Stimulated activated CD4-positive, alpha-beta T cell treated with anti-CD3 and anti-CD28 coated beads, TNF-alpha, amount 100 ng/mL, for 1 hour (primary cell): Measurements from ENCODE around the gene DDAH1.

ENCODE experiments used
- DNase-seq, 3 donors: peaks; one replicate each; pipeline ENCODE4 v3.0.0-alpha.2; 2020; ENCODE audit warnings: low read depth in 3 of 3, low spot score in 1 of 3

Gene DDAH1

DNA sequence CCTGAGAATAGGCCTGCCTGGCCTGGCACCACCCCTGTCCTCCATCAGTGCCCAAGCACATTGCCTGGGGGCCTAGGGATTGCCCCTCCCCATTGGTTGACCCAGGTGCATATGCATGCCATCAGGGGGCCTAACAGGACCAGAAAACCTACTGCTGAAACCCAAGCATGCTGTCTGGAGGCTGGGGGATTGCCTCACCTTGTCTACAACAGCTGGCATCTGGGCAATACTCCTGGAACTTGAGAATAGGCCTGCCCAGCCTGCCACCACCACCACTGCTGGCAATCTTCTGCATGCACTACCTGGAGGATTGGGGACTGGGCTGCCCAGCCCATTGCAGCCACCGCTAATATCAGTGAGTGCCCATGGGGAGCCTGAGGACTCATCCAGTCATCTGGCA is 132.4 kb downstream of the DDAH1 start:
- DNase-seq, result no peak

- DNase-seq, result no peak
Observed at GRCh38 chr1:85330711-85331290, 134.2 kb downstream of the DDAH1 start.

DNA sequence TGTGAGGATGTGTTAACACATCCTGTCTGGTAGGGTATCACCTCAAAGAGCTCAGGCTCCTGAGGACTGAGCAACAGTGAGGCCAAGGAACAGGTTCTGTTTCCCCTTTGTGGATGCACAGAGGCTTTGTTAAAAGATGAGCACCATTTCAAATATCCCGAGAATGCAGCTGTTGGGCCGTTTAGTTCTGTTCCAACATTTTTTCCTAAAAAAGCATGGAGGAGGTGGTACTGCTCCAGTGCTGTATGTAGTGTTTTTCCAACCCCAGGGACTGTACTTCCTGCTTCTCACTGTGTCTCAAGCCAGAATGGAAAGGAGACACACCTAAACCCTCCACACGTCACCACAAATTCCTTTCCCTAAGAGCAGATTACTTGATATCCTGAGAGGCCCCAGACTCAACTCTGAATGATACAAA is 134.7 kb downstream of the DDAH1 start:
- DNase-seq, result no peak

DNA sequence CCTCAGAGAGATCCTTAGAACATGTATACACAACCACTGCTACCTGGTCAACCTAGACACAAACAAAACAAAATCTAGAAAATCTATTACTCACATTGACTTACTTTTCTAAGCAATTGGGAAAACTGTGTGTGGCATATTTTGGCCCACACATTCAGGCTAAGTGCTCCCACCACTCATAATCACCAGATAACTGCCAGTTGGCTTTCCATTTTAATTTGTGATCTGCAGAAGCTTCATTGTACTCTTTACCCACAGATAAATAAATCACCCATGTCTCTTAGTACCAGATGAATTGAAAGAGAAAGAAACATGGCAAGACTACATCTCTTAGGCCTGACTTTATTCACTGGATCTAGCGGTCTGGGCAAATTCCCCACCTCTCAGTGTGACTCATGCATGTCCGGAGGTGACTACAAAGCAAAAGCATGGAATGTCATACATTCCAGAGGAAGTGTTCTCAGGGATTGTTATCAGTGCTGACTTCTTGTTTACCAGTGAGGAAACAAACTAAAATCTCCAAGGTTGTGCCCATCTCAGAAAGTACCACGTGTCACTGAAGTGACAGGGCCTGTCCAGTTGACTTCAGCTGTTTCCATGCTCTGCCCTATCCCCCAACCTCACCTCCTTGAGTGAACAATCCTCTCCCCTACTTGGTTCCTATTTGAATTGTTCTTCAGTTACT is 136.1 kb downstream of the DDAH1 start:
- DNase-seq, result no peak

GRCh38 chr1:85327759-85328158 is 137.2 kb downstream of the DDAH1 start:
- no peak for DNase-seq

- DNase-seq, result no peak
Observed at GRCh38 chr1:85326851-85327250, 138.1 kb downstream of the DDAH1 start.

DNA sequence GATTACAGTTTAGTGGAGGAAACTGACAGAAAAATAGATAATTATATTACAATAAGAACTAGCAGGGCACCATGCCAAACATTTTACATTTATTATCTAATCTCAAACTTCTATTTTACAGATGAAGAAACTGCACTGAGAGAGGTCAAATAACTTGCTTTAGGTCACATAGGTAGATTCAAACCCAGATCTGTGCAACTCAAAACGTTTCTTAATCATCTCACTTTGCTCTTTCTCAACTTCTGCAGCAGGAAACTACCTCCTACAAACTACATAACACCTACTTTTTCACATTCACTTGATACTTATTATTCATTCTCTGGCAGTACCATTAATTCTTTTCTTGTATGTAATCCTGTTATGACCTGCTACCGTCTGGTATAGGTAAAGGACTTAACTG is 138.6 kb downstream of the DDAH1 start:
- no peak for DNase-seq

GRCh38 chr1:85325920-85326319 is 139.0 kb downstream of the DDAH1 start:
- DNase-seq, result no peak

GRCh38 chr1:85323770-85324169 is 141.2 kb downstream of the DDAH1 start:
- no peak for DNase-seq

DNA sequence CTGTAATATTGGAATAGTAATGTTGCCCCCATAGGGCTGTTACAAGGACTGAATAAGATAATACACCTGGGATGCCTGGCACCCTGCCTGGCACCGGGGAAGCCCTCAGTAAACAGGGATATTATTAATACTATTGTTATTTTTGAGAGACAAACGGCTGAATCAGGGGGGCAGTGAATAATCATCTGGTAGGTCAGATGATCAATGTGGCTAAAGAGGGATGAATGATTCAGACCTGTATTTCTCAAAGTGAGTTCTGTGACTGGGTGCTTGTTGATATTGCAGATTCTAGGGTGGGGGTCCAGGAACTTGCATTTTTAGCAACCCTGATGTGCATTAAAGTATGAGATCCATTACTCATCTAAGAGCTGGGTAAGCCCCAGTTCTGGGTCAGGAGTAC is 142.3 kb downstream of the DDAH1 start:
- DNase-seq, result no peak

GRCh38 chr1:85321237-85321964 is 143.6 kb downstream of the DDAH1 start:
- DNase-seq, result no peak

- DNase-seq, result no peak
Observed at GRCh38 chr1:85320371-85321131, 144.4 kb downstream of the DDAH1 start.

DNA sequence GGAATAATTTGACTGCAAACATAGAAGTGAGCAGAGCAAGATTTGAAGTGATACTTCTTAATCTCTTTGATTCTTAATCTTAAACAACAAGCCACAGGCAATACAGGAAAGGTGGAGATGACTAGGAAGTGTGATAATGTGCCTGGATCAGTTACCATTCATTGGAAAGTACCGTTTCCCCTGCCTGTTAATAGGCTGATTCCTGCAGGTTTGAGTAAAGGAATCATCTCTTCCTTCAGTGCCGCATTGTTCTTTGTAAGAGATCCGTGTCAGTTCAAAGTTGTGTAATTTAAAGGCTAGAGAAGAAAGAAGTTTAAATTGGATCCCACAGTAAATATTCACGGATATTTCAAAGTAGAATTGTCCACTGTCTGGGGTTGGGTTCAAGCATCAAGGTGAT is 145.0 kb downstream of the DDAH1 start:
- DNase-seq, result no peak

- no peak for DNase-seq
Observed at GRCh38 chr1:85319491-85319890, 145.5 kb downstream of the DDAH1 start.

DNA sequence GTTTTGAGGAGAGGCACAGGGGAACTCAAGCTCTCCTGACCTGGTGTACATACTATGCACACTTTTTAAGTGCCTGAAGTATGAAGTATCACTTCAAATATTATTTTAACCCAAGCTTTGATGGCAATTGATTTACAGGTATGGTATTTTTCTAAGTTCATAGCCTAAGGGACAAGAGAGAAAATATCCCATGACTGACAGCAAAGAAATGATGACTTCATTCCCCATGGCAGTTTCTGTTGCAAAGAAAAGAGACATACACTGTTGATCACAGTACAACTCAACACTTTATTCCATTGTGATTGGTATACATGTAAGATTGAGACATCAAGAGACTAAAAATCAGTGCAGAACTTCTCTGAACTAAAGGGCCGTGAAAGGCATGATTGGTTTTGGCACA is 146.7 kb downstream of the DDAH1 start:
- DNase-seq, result no peak

- DNase-seq, result no peak
Observed at GRCh38 chr1:85317560-85317959, 147.4 kb downstream of the DDAH1 start.

- DNase-seq, result no peak
Observed at GRCh38 chr1:85316321-85316720, 148.6 kb downstream of the DDAH1 start.

DNA sequence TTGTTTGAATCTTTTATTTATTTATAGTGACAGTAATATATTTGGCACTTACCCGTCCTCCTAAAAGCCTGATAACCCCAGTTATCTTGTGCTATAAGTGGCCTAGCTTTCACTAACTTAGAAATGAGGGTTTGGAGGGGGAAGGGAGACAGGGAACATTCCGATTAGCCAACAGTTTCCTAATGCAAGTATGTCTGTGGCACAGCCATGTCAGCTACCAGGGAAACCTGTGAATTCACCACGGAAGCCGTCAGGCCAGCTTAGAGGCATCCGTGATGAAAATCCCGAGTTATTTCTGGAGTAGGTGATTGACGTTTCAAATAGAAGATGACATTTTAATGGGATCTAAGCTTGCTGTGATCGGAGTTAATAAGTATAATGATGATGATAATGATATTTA is 149.2 kb downstream of the DDAH1 start:
- DNase-seq, result no peak

DNA sequence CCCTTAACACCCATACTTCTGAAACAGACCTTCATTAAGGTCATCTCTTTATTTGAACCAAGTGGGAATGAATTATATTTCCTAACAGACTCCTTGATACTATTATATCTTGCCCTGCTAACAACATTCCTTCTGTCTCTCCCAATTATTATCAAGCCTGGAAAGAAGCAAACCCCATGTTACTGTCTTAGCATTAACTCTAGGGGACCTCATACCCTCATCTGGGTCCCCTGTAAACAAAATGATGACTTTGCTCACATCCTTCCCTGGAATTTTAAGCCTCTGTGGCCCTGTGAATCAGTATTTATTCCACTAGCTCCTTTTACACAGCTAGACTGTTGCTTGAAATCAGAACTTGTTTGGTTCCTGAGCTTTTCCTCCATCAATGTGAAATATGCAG is 150.2 kb downstream of the DDAH1 start:
- no peak for DNase-seq

DNA sequence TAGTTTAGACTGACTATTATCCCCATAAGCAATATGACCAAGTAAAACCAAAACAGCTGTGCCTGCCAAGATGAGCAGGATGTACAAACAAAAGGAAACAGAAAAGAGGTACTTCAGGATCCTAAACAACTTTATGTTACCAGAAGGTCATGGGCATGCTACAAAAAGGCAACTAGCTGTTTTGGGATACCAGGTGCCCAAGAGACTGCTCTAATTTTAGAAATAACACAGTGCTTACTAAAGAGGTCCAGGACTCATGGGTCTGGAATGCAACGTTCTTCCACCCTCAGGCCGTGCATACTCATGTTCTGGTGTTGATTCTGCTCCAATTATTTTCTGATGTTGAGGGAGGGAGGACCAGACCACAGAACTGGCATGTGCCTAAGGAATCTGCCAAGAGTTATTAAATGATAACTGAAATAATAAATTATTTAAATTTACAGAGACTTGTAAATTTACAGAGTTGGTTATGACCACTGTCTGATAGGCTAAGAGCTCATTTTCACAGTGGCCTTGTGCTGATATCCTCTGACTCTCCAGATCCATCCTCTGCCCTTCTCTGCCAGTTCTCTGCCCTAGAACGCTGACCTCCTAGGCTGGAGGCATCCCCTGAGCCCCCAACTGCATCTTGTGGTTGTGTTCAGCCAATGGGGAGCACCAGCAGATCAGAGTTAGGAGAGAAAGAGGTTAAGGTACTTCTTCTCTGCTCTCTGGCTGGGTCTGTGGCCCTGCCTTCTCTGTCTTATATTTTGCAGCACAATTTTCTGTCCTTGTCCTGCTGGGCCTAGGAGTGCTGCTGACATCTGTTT is 150.9 kb downstream of the DDAH1 start:
- DNase-seq, result no peak

- no peak for DNase-seq
Observed at GRCh38 chr1:85311818-85312217, 153.1 kb downstream of the DDAH1 start.
